HL-60 (cell line): Measurements from ENCODE around the gene GNA14.

Source experiments
- DNase-seq, 2 experiments: peaks; one replicate each; pipeline ENCODE4 v3.0.0-alpha.2; 2010 to 2020; ENCODE audit warnings: low read depth in 1 of 2, low spot score in 1 of 2
- H3K27ac ChIP-seq: fragments of 250-450 bp; sonication (Bioruptor Pico); replicated peaks from 2 replicates; pipeline ENCODE4 v1.5.1; 2020; ENCODE audit warnings: mild to moderate bottlenecking, moderate library complexity
- H3K27me3 ChIP-seq: fragments of 250-450 bp; sonication (Bioruptor Pico); 2 replicates; pipeline ENCODE4 v1.5.1; 2021; ENCODE audit warnings: mild to moderate bottlenecking, moderate library complexity; ENCODE audit not compliant: insufficient read depth, poor library complexity, severe bottlenecking
- H3K4me3 ChIP-seq: replicated peaks from 2 replicates; pipeline ENCODE4 v1.5.1; 2011; ENCODE audit warnings: mild to moderate bottlenecking, control low read depth, low read length; ENCODE audit not compliant: insufficient read depth
- CTCF ChIP-seq: IDR thresholded peaks from one replicate; pipeline ENCODE4 v1.5.1; 2011; ENCODE audit warnings: low read length, control low read depth, inconsistent platforms; ENCODE audit not compliant: insufficient read depth
- GABPA ChIP-seq: IDR thresholded peaks from 2 replicates; pipeline ENCODE4 v1.6.1; 2012; ENCODE audit warnings: low read depth
- POLR2AphosphoS5 ChIP-seq: IDR thresholded peaks from 2 replicates; pipeline ENCODE4 v1.6.1; 2012; ENCODE audit warnings: low read depth
- SPI1 ChIP-seq: IDR thresholded peaks from 2 replicates; pipeline ENCODE4 v1.6.1; 2012; ENCODE audit warnings: low read depth, mild to moderate bottlenecking, borderline replicate concordance
- TF ChIP-seq, protein P1 (sequence below): IDR thresholded peaks from 2 replicates; pipeline ENCODE4 v1.6.1; 2012; ENCODE audit warnings: low read depth; ENCODE audit not compliant: insufficient replicate concordance

The GNA14 gene

GRCh38 chr9:77614645-77615044, 33.5 kb downstream of the GNA14 start:
- Histone ChIP-seq H3K27me3 (no peaks in the 10 kb centered on the region), H3K4me3 (no peak overlapping the region), H3K27ac (no peak overlapping the region)
- no peak for DNase-seq
- TF ChIP-seq GABPA (no peak), POLR2AphosphoS5 (no peak), SPI1 (no peak), CTCF (no peak)
- TF ChIP-seq, protein P1, sequence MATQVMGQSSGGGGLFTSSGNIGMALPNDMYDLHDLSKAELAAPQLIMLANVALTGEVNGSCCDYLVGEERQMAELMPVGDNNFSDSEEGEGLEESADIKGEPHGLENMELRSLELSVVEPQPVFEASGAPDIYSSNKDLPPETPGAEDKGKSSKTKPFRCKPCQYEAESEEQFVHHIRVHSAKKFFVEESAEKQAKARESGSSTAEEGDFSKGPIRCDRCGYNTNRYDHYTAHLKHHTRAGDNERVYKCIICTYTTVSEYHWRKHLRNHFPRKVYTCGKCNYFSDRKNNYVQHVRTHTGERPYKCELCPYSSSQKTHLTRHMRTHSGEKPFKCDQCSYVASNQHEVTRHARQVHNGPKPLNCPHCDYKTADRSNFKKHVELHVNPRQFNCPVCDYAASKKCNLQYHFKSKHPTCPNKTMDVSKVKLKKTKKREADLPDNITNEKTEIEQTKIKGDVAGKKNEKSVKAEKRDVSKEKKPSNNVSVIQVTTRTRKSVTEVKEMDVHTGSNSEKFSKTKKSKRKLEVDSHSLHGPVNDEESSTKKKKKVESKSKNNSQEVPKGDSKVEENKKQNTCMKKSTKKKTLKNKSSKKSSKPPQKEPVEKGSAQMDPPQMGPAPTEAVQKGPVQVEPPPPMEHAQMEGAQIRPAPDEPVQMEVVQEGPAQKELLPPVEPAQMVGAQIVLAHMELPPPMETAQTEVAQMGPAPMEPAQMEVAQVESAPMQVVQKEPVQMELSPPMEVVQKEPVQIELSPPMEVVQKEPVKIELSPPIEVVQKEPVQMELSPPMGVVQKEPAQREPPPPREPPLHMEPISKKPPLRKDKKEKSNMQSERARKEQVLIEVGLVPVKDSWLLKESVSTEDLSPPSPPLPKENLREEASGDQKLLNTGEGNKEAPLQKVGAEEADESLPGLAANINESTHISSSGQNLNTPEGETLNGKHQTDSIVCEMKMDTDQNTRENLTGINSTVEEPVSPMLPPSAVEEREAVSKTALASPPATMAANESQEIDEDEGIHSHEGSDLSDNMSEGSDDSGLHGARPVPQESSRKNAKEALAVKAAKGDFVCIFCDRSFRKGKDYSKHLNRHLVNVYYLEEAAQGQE = no peak

GRCh38 chr9:77606526-77606925, 41.6 kb downstream of the GNA14 start:
- Histone ChIP-seq H3K27ac (no peak overlapping the region), H3K4me3 (no peak overlapping the region), H3K27me3 (no peaks in the 10 kb centered on the region)
- DNase-seq = no peak
- TF ChIP-seq SPI1 (no peak), GABPA (no peak), POLR2AphosphoS5 (no peak), CTCF (no peak)
- TF ChIP-seq, protein P1 = no peak

GRCh38 chr9:77605449-77606220, 42.5 kb downstream of the GNA14 start:
- Histone ChIP-seq H3K27me3 (no peaks in the 10 kb centered on the region), H3K27ac (no peak overlapping the region), H3K4me3 (no peak overlapping the region)
- TF ChIP-seq, protein P1 = no peak
- TF ChIP-seq GABPA (no peak), CTCF (no peak), POLR2AphosphoS5 (no peak), SPI1 (no peak)
- no peak for DNase-seq
